GDM1 (cell line): Measurements from ENCODE around the gene PIAS1.
"Not testable (repeated sequence)": the region's sequence is repeated elsewhere in the genome, so short reads cannot be mapped to it uniquely, and the experiment has no call there.

Experiments used
- DNase-seq: peaks from one replicate; lab custom pipeline; 2025; lab: John Stamatoyannopoulos, UW

The PIAS1 gene

GRCh38 chr15:68053701-68054627, at the start of gene PIAS1:
Gene PIAS1 (plus strand): TSS chr15:68054315. CDS start chr15:68054327, 12 bp downstream.
- DNase-seq: peak; percentile 91

- not testable (repeated sequence) for DNase-seq
Measured at GRCh38 chr15:68007642-68008041, 46.5 kb upstream of the PIAS1 start.

- no peak for DNase-seq
Measured at GRCh38 chr15:68010361-68011153, 43.6 kb upstream of the PIAS1 start.

- DNase-seq: no peak
Measured at GRCh38 chr15:68012911-68013310, 41.2 kb upstream of the PIAS1 start.

- DNase-seq: no peak
Measured at GRCh38 chr15:68014219-68014618, 39.9 kb upstream of the PIAS1 start.

GRCh38 chr15:68015244-68015643, 38.9 kb upstream of the PIAS1 start:
- DNase-seq: no peak

- DNase-seq: no peak
Measured at GRCh38 chr15:68017201-68017600, 36.9 kb upstream of the PIAS1 start.

GRCh38 chr15:68018797-68019444, 35.2 kb upstream of the PIAS1 start:
- no peak for DNase-seq

- no peak for DNase-seq
Measured at GRCh38 chr15:68019814-68020525, 34.1 kb upstream of the PIAS1 start.

- no peak for DNase-seq
Measured at GRCh38 chr15:68020685-68021084, 33.4 kb upstream of the PIAS1 start.

- DNase-seq: no peak
Measured at GRCh38 chr15:68022061-68022460, 32.1 kb upstream of the PIAS1 start.

GRCh38 chr15:68023307-68024101, 30.6 kb upstream of the PIAS1 start:
- no peak for DNase-seq

GRCh38 chr15:68025835-68026424, 28.2 kb upstream of the PIAS1 start:
- no peak for DNase-seq

GRCh38 chr15:68027388-68027787, 26.7 kb upstream of the PIAS1 start:
- DNase-seq: no peak

GRCh38 chr15:68028137-68028887, 25.8 kb upstream of the PIAS1 start:
- DNase-seq: no peak

GRCh38 chr15:68028888-68029207, 25.3 kb upstream of the PIAS1 start:
- no peak for DNase-seq

GRCh38 chr15:68029959-68030358, 24.2 kb upstream of the PIAS1 start:
- no peak for DNase-seq

GRCh38 chr15:68031404-68031803, 22.7 kb upstream of the PIAS1 start:
- peak; percentile 49 for DNase-seq

- DNase-seq: no peak
Measured at GRCh38 chr15:68032672-68033071, 21.4 kb upstream of the PIAS1 start.

GRCh38 chr15:68034081-68034480, 20.0 kb upstream of the PIAS1 start:
- DNase-seq: no peak
